HG02763 (cell line): ENCODE data around the gene TXNL4A.

ENCODE experiments used
- ATAC-seq: cut with Tn5 transposase; IDR thresholded peaks from one replicate; pipeline ENCODE4 v1.9.1; 2021; ENCODE audit warnings: mild to moderate bottlenecking, moderate library complexity; ENCODE audit not compliant: unreplicated experiment

The TXNL4A gene

GRCh38 chr18:79921984-79922965, 66.1 kb downstream of the TXNL4A start:
- ATAC-seq, result no peak
